ENCODE measurements around the gene GLT1D1. TPM values are rescaled to one million over a fixed set of nuclear protein-coding genes. Genes with fewer than 3 reads are reported as not detected.

The GLT1D1 gene
- total RNA-seq, 2 experiments from 2014 or later = 0.19 to 0.22 TPM

- Mint-ChIP-seq H3K9me3 (peaks cover 3% of the 10 kb centered on the region), H3K4me1 (ENCODE audit: low read depth) (no peaks in the 10 kb centered on the region), H3K4me3 (no peak overlapping the region), H3K36me3 (ENCODE audit: low read depth) (no peaks in the 10 kb centered on the region), H3K27ac (no peak overlapping the region), H3K27me3 (peaks cover 21% of the 10 kb centered on the region)
- no peak for TF ChIP-seq CTCF (IDR thresholded peaks at IDR 0.05)
- Histone ChIP-seq H3K4me3 (ENCODE audit: low read length) (no peak overlapping the region), H3K36me3 (ENCODE audit: insufficient read depth, low read length) (no peaks in the 10 kb centered on the region), H3K4me1 (ENCODE audit: insufficient read depth, low read length) (no peaks in the 10 kb centered on the region), H3K27me3 (ENCODE audit: control insufficient read depth in 1 of 2, insufficient read depth in 2 of 2, low read length in 2 of 2) (peaks cover 0 to 2% of the 10 kb centered on the region in 2 experiments), H3K27ac (ENCODE audit: low read depth in 1 of 2, low read length in 2 of 2) (no peak overlapping the region), H3K9me3 (ENCODE audit: control insufficient read depth in 1 of 2, insufficient read depth in 1 of 2, low read length in 2 of 2) (peaks cover 0 to 8% of the 10 kb centered on the region in 2 experiments)
- CTCF ChIA-PET = no interaction called here
- POLR2A ChIA-PET = no interaction called here
- intact Hi-C loops (cut with DNase I, micrococcal nuclease) = no loop called here
- no peak for DNase-seq
- no peak for ATAC-seq (ENCODE audit: poor library complexity)
Measured at GRCh38 chr12:128956755-128957154, 103.5 kb downstream of the GLT1D1 start.

GRCh38 chr12:128959901-128960300 is 106.6 kb downstream of the GLT1D1 start:
- Mint-ChIP-seq H3K4me1 (ENCODE audit: low read depth) (no peaks in the 10 kb centered on the region), H3K36me3 (ENCODE audit: low read depth) (no peaks in the 10 kb centered on the region), H3K9me3 (no peaks in the 10 kb centered on the region), H3K27ac (peak overlapping the region; percentile 57), H3K4me3 (peak overlapping the region; percentile 1), H3K27me3 (peaks cover 21% of the 10 kb centered on the region)
- DNase-seq (no peak), ATAC-seq (ENCODE audit: poor library complexity) (peak; percentile 52)
- intact Hi-C loops (cut with DNase I, micrococcal nuclease) = no loop called here
- no peak overlapping the region for H3K4me3 ChIP-seq (ENCODE audit: low read length)
- no peak overlapping the region for H3K27ac ChIP-seq (ENCODE audit: low read depth in 1 of 2, low read length in 2 of 2)
- ChIA-PET POLR2A (no interaction called here), CTCF (no interaction called here)
- peaks cover 0 to 2% of the 10 kb centered on the region in 2 experiments for H3K27me3 ChIP-seq (ENCODE audit: control insufficient read depth in 1 of 2, insufficient read depth in 2 of 2, low read length in 2 of 2)
- no peaks in the 10 kb centered on the region for H3K36me3 ChIP-seq (ENCODE audit: insufficient read depth, low read length)
- no peaks in the 10 kb centered on the region for H3K4me1 ChIP-seq (ENCODE audit: insufficient read depth, low read length)
- H3K9me3 ChIP-seq (ENCODE audit: control insufficient read depth in 1 of 2, insufficient read depth in 1 of 2, low read length in 2 of 2) = peaks cover 0 to 20% of the 10 kb centered on the region in 2 experiments
- TF ChIP-seq CTCF (IDR thresholded peaks at IDR 0.05) = no peak

- Histone ChIP-seq H3K36me3 (ENCODE audit: insufficient read depth, low read length) (no peaks in the 10 kb centered on the region), H3K4me3 (ENCODE audit: low read length) (no peak overlapping the region), H3K4me1 (ENCODE audit: insufficient read depth, low read length) (no peaks in the 10 kb centered on the region), H3K27ac (ENCODE audit: low read depth in 1 of 2, low read length in 2 of 2) (no peak overlapping the region), H3K27me3 (ENCODE audit: control insufficient read depth in 1 of 2, insufficient read depth in 2 of 2, low read length in 2 of 2) (peaks cover 0 to 2% of the 10 kb centered on the region in 2 experiments), H3K9me3 (ENCODE audit: control insufficient read depth in 1 of 2, insufficient read depth in 1 of 2, low read length in 2 of 2) (peaks cover 0 to 24% of the 10 kb centered on the region in 2 experiments)
- no peak for TF ChIP-seq CTCF (IDR thresholded peaks at IDR 0.05)
- Mint-ChIP-seq H3K27me3 (peaks cover 21% of the 10 kb centered on the region), H3K4me3 (no peak overlapping the region), H3K36me3 (ENCODE audit: low read depth) (no peaks in the 10 kb centered on the region), H3K9me3 (no peaks in the 10 kb centered on the region), H3K27ac (no peak overlapping the region), H3K4me1 (ENCODE audit: low read depth) (no peaks in the 10 kb centered on the region)
- CTCF ChIA-PET = no interaction called here
- no peak for DNase-seq
- intact Hi-C loops (cut with DNase I, micrococcal nuclease) = no loop called here
- POLR2A ChIA-PET = no interaction called here
- no peak for ATAC-seq (ENCODE audit: poor library complexity)
Measured at GRCh38 chr12:128961308-128961902, 108.1 kb downstream of the GLT1D1 start.

Data from CD4-positive, alpha-beta T cell (primary cell).